WTC11 (cell line): ENCODE results near the gene NPAS2. TPM values are rescaled to one million over a fixed set of nuclear protein-coding genes. Genes with fewer than 3 reads are reported as not detected.

ENCODE experiments used
- ATAC-seq: fragments of 200-7000 bp; cut with Tn5 transposase; 2 replicates; pipeline ENCODE4 v1.10.0; 2021; ENCODE audit warnings: mild to moderate bottlenecking, moderate library complexity
- CTCF ChIA-PET: fragments of 300-600 bp; sonication (Branson Sonifier 250); formaldehyde crosslinking; loops from one replicate; lab custom pipeline; 2021; ENCODE audit warnings: antibody characterized with exemption; lab: Charles Lee
- POLR2A ChIA-PET: fragments of 350-600 bp; sonication (Branson Sonifier 250); formaldehyde crosslinking; loops from one replicate; lab custom pipeline; 2021; ENCODE audit warnings: antibody characterized with exemption; lab: Charles Lee
- DNase-seq: peaks from one replicate; pipeline ENCODE4 v3.0.0; 2021; ENCODE audit warnings: low spot score
- H3K27ac Mint-ChIP-seq: 2 replicates; pipeline ENCODE4 v1.8.0; 2021; ENCODE audit warnings: mixed read lengths
- H3K27me3 Mint-ChIP-seq: 2 replicates; pipeline ENCODE4 v1.8.0; 2021; ENCODE audit warnings: low read depth, mild to moderate bottlenecking, moderate library complexity, mixed read lengths
- H3K36me3 Mint-ChIP-seq: 2 replicates; pipeline ENCODE4 v1.8.0; 2021; ENCODE audit warnings: mixed read lengths
- H3K4me1 Mint-ChIP-seq: 2 replicates; pipeline ENCODE4 v1.8.0; 2022; ENCODE audit warnings: mixed read lengths
- H3K4me3 Mint-ChIP-seq: 2 replicates; pipeline ENCODE4 v1.8.0; 2021; ENCODE audit warnings: mild to moderate bottlenecking, moderate library complexity, mixed read lengths
- H3K9me3 Mint-ChIP-seq: 2 replicates; pipeline ENCODE4 v1.8.0; 2021; ENCODE audit warnings: mixed read lengths
- AR ChIP-seq: fragments of 250-450 bp; sonication (Bioruptor Pico); IDR thresholded peaks from 2 replicates; pipeline ENCODE4 v1.9.0; 2021; ENCODE audit warnings: mild to moderate bottlenecking
- ATF2 ChIP-seq: sonication (generic); formaldehyde crosslinking; IDR thresholded peaks from 2 replicates; pipeline ENCODE4 v1.8.1; 2022; ENCODE audit warnings: low read depth, missing genetic modification reagents, borderline replicate concordance
- ATF6 ChIP-seq: sonication (generic); formaldehyde crosslinking; IDR thresholded peaks from 2 replicates; pipeline ENCODE4 v1.8.1; 2023; ENCODE audit warnings: mild to moderate bottlenecking, missing genetic modification reagents
- CREB1 ChIP-seq: sonication (generic); formaldehyde crosslinking; IDR thresholded peaks from 2 replicates; pipeline ENCODE4 v1.8.0; 2023; ENCODE audit warnings: mild to moderate bottlenecking, missing genetic modification reagents
- E2F1 ChIP-seq: sonication (generic); formaldehyde crosslinking; IDR thresholded peaks from 2 replicates; pipeline ENCODE4 v1.8.0; 2022; ENCODE audit warnings: mild to moderate bottlenecking, missing genetic modification reagents
- E2F5 ChIP-seq: sonication (generic); formaldehyde crosslinking; IDR thresholded peaks from 2 replicates; pipeline ENCODE4 v1.8.1; 2022; ENCODE audit warnings: mild to moderate bottlenecking, moderate library complexity, missing genetic modification reagents
- EMX1 ChIP-seq: fragments of 250-450 bp; sonication (Bioruptor Pico); IDR thresholded peaks from 2 replicates; pipeline ENCODE4 v1.8.0; 2021; ENCODE audit warnings: mild to moderate bottlenecking
- ESRRA ChIP-seq: sonication (generic); formaldehyde crosslinking; IDR thresholded peaks from 2 replicates; pipeline ENCODE4 v1.8.1; 2022; ENCODE audit warnings: mild to moderate bottlenecking, missing genetic modification reagents, borderline replicate concordance
- ETV6 ChIP-seq: sonication (generic); formaldehyde crosslinking; IDR thresholded peaks from 2 replicates; pipeline ENCODE4 v1.8.1; 2022; ENCODE audit warnings: mild to moderate bottlenecking, missing genetic modification reagents
- FOXJ3 ChIP-seq: sonication (generic); formaldehyde crosslinking; IDR thresholded peaks from 2 replicates; pipeline ENCODE4 v1.9.0; 2021; ENCODE audit warnings: missing genetic modification reagents, mild to moderate bottlenecking, borderline replicate concordance
- IRF2 ChIP-seq: sonication (generic); formaldehyde crosslinking; IDR thresholded peaks from 2 replicates; pipeline ENCODE4 v1.8.0; 2022; ENCODE audit warnings: low read depth, missing genetic modification reagents, borderline replicate concordance
- MXD4 ChIP-seq: fragments of 250-450 bp; sonication (Bioruptor Pico); IDR thresholded peaks from 2 replicates; pipeline ENCODE4 v1.8.0; 2021; ENCODE audit warnings: mild to moderate bottlenecking, moderate library complexity, borderline replicate concordance
- NFATC4 ChIP-seq: fragments of 250-450 bp; sonication (Bioruptor Pico); IDR thresholded peaks from 2 replicates; pipeline ENCODE4 v1.9.0; 2021; ENCODE audit warnings: mild to moderate bottlenecking
- NR2C2 ChIP-seq: sonication (generic); formaldehyde crosslinking; IDR thresholded peaks from 2 replicates; pipeline ENCODE4 v1.8.0; 2022; ENCODE audit warnings: mild to moderate bottlenecking, missing genetic modification reagents
- PRRX2 ChIP-seq: fragments of 250-450 bp; sonication (Bioruptor Pico); IDR thresholded peaks from 2 replicates; pipeline ENCODE4 v1.8.0; 2021; ENCODE audit warnings: mild to moderate bottlenecking
- RELA ChIP-seq: sonication (generic); formaldehyde crosslinking; IDR thresholded peaks from 2 replicates; pipeline ENCODE4 v1.8.1; 2022; ENCODE audit warnings: missing genetic modification reagents, mild to moderate bottlenecking, borderline replicate concordance
- SP1 ChIP-seq: sonication (generic); formaldehyde crosslinking; conservative IDR thresholded peaks from 2 replicates; pipeline ENCODE4 v1.8.1; 2022; ENCODE audit warnings: missing genetic modification reagents
- STAT6 ChIP-seq: sonication (generic); formaldehyde crosslinking; conservative IDR thresholded peaks from 2 replicates; pipeline ENCODE4 v1.8.1; 2023; ENCODE audit warnings: mild to moderate bottlenecking, low read depth, missing genetic modification reagents, moderate library complexity
- USF2 ChIP-seq: sonication (generic); formaldehyde crosslinking; IDR thresholded peaks from 2 replicates; pipeline ENCODE4 v1.8.1; 2023; ENCODE audit warnings: mild to moderate bottlenecking, missing genetic modification reagents, moderate library complexity
- ZBTB43 ChIP-seq: sonication (generic); formaldehyde crosslinking; IDR thresholded peaks from 2 replicates; pipeline ENCODE4 v1.8.1; 2023; ENCODE audit warnings: mild to moderate bottlenecking, missing genetic modification reagents
- ZMAT4 ChIP-seq: fragments of 250-450 bp; sonication (Bioruptor Pico); IDR thresholded peaks from 2 replicates; pipeline ENCODE4 v1.9.0; 2021; ENCODE audit warnings: mild to moderate bottlenecking
- total RNA-seq: library from RNA; stranded (reverse); gene quantifications from 3 replicates; pipeline ENCODE4 v1.2.3, GENCODE V29; 2021

NPAS2 gene
- total RNA-seq, 1 experiment from 2014 or later, result 2.6 TPM

- TF ChIP-seq SP1 (CRISPR knock-in tag), result no peak
- TF ChIP-seq AR (CRISPR knock-in tag), result no peak
- TF ChIP-seq, all 79 proteins: peak for 0
Observed at GRCh38 chr2:100878000-100878791, 58.3 kb downstream of the NPAS2 start (continued).

- H3K27ac Mint-ChIP-seq, result no peak overlapping the region
- no peaks in the 10 kb centered on the region for H3K36me3 Mint-ChIP-seq
- no peak overlapping the region for H3K4me3 Mint-ChIP-seq
- TF ChIP-seq ATF6 (CRISPR knock-in tag) (no peak), NFATC4 (CRISPR knock-in tag) (no peak), FOXJ3 (CRISPR knock-in tag) (no peak), EMX1 (CRISPR knock-in tag) (no peak), IRF2 (CRISPR knock-in tag) (no peak), USF2 (no peak), STAT6 (no peak), ETV6 (CRISPR knock-in tag) (no peak), E2F1 (CRISPR knock-in tag) (no peak), CREB1 (CRISPR knock-in tag) (no peak), PRRX2 (CRISPR knock-in tag) (no peak), NR2C2 (CRISPR knock-in tag) (no peak), RELA (no peak), MXD4 (CRISPR knock-in tag) (no peak), ZMAT4 (CRISPR knock-in tag) (no peak), E2F5 (no peak), ESRRA (CRISPR knock-in tag) (no peak), ZBTB43 (CRISPR knock-in tag) (no peak), ATF2 (CRISPR knock-in tag) (no peak)
- TF ChIP-seq, all 79 proteins: peak for 0
- POLR2A ChIA-PET, result no interaction called here
- Mint-ChIP-seq H3K9me3 (no peaks in the 10 kb centered on the region), H3K27me3 (peaks cover 8% of the 10 kb centered on the region; the same call in 1 of the 2 replicates), H3K4me1 (peaks cover 37% of the 10 kb centered on the region)
- ATAC-seq (no peak), DNase-seq (no peak)
- CTCF ChIA-PET, result no interaction called here
Observed at GRCh38 chr2:100879296-100879695, 59.4 kb downstream of the NPAS2 start.
